NCI-H2029 (cell line): ENCODE measurements around the gene CCP110.
A peak's percentile ranks its signal among the peaks of the same experiment; 100 is the strongest.

Source experiments
- DNase-seq: peaks from one replicate; lab custom pipeline; 2025; lab: John Stamatoyannopoulos, UW

CCP110 gene, protein sequence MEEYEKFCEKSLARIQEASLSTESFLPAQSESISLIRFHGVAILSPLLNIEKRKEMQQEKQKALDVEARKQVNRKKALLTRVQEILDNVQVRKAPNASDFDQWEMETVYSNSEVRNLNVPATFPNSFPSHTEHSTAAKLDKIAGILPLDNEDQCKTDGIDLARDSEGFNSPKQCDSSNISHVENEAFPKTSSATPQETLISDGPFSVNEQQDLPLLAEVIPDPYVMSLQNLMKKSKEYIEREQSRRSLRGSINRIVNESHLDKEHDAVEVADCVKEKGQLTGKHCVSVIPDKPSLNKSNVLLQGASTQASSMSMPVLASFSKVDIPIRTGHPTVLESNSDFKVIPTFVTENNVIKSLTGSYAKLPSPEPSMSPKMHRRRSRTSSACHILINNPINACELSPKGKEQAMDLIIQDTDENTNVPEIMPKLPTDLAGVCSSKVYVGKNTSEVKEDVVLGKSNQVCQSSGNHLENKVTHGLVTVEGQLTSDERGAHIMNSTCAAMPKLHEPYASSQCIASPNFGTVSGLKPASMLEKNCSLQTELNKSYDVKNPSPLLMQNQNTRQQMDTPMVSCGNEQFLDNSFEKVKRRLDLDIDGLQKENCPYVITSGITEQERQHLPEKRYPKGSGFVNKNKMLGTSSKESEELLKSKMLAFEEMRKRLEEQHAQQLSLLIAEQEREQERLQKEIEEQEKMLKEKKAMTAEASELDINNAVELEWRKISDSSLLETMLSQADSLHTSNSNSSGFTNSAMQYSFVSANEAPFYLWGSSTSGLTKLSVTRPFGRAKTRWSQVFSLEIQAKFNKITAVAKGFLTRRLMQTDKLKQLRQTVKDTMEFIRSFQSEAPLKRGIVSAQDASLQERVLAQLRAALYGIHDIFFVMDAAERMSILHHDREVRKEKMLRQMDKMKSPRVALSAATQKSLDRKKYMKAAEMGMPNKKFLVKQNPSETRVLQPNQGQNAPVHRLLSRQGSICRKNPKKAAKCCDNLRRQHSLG

DNA sequence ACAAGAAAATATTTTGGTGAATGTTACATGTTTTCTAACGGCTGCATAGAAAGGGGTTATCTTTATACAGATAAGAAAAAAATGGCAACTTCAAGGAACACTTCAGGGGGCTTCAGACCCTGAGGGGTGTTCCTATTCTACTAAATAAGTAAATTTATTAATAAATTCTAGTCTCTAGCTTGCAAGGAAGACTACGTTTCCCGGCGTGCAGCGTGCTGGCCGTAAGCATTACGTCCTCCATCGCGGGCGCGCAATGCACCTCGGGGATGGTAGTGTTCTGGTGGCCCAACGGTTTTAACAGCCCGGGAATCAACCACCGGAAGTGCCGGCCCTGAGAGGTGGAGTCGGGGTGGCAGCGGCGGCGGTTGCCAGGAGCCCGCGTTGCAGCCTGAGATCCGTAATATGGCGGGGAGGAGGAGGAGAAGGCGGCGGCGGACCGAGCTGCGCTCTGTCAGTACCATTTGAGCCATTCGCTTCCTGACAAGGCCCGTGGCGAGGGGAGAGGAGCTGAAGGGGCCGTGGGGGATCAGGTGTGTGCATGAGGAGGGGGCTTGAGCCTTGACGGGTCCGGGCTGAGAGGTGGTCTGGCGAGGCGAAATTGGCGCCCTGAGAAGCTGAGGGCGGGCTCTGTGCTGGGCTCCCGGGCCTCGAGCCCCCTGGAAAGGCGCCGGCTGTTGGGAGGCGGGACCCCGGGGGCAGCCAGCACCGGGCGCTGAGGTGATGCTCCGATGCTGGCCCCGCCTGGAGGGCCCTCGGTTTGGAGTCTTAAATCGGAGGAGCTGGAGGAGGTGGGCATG lies at the start of gene CCP110:
Gene CCP110, plus strand, starts transcription at position 384 of the 797 bp plus-strand sequence. CDS start 3,940 bp downstream, outside the sequence.
- DNase-seq: peak; percentile 95

DNA sequence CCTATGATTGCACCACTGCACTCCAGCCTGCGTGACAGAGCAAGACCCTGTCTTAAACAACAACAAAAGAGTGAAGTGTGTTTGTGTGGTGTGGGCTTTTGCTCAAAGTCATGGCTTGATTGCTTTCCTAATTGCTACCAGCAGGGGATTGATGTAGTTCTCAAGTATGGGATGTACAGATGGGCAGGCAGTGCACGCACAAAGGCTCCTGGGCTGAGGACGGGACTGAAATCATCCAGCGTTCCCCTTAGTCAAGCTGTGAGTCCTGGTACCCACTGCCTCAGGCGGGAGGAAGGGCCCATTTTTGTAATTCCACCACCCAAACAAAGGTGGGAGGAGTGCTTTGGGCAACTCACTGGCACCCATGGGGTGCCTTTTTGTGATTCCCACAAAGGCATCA lies 49.1 kb upstream of the CCP110 start:
- DNase-seq: no peak

DNA sequence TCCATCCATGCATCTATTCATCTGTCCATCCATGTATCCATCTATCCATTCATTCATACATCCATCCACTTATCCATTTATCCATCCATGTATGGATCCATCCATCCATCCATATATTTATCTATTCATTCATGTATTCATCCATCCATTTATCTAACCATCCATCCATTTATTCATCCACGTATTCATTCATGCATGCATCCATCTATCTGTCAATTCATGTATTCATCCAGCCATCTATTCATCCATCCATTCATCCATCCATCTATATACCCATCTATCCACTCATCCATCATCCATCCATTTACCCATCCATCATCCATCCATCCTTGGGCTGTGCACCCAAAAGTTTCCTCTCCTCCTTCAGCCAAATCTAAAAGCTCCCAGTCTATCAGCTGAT lies 45.2 kb upstream of the CCP110 start:
- DNase-seq: no peak

DNA sequence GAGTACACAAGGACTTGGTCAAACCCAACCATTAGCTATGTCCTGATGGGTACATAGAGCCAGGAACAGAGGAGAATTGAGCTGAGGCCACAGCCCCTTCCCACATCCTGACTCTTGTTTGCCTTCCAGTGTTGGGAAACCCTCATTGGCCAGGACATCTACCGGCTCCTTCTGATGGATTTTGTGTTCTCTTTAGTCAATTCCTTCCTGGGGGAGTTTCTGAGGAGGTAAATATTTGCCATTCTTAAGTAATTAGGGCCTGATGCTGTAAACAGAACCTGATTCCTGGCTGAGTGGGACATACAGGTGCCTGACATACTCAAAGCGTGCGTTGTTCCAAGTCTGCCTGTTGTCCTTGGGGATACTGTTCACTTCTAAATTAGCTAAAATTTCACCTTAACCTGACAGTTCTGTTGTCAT lies 44.4 kb upstream of the CCP110 start:
- no peak for DNase-seq

DNA sequence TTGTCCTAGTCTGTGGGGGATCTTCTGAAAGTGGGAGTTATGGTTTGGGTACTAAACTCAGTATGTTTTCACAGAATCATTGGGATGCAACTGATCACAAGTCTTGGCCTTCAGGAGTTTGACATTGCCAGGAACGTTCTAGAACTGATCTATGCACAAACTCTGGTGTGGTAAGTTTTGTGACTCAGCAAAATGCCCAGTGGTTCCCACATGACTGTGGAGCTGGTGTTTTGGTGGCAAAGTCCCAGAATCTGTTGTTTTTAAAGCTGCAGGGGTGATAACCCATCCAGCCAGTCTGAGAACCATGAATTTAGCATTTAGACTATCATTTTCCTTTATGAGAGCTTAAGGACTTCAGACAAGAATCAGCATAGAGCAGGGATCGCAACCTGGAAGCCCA lies 42.4 kb upstream of the CCP110 start:
- DNase-seq: no peak

DNA sequence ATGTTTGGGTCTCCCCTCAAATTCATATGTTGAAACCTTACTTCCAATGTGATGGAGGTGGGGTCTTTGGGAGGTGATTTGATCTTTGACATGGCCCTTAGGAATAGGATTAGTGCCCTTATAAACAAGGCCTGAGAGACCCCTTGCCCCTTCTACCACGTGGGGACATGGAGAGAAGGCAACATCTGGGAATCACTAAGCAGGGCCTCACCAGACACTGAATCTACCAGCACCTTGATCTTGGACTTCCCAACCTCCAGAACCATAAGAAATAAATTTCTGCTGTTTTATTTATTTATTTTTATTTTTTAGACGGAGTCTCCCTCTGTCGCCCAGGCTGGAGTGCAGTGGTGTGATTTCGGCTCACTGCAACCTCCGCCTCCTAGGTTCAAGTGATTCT lies 42.0 kb upstream of the CCP110 start:
- no peak for DNase-seq

DNA sequence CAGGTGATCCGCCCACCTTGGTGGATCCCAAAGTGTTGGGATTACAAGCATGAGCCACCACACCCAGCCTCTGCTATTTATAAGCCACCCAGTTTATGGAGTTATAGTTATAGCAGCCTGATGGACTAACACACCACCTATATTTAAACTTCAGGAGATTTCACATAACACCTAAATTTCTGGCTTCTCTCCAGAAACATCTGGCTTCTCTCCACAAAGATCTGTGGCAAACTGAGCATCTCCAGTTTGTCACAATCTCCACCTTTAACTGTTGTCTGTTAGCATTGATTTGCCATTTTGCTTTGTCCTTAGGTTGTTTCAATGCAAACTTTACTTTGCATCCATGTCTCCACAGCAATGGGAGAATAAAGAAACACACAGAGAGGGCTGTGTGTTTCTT lies 41.5 kb upstream of the CCP110 start:
- no peak for DNase-seq

DNA sequence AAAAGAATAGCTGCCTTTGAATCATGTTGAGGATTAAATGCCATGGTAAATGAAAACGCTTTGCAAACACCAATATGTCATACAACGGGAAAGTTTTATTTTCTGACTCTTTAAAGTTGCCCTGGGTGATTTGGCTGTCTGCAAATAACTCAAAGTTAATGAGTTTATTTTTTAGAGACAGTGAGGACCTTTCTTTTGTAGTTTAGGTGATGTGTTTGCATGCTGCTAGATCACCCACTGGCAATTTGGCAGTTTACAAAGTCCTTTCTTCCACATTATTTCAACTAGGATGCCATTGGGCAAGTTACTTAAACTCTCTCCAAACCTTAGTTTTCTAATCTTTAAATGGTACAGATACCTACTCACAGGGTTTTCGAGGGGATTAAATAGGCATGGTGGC lies 39.6 kb upstream of the CCP110 start:
- DNase-seq: no peak

DNA sequence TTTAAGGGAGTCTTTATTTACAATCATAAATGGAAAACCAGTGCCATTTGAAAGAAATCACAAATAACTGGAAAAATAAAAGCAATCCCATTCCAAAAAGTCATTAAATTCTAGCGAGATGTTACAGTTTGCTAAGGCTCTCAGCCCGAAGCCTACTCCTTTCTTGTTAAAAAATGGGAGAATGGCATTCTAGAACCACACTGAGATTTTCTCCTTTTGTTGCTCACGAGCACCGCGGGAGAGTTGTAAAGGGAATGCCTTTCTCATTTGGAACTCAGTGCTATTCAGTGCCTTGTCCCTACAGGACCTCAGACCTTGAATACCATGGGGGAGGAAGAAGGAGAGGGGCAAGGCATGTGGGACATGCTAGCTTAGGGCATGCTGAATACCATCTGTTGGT lies 38.1 kb upstream of the CCP110 start:
- no peak for DNase-seq

DNA sequence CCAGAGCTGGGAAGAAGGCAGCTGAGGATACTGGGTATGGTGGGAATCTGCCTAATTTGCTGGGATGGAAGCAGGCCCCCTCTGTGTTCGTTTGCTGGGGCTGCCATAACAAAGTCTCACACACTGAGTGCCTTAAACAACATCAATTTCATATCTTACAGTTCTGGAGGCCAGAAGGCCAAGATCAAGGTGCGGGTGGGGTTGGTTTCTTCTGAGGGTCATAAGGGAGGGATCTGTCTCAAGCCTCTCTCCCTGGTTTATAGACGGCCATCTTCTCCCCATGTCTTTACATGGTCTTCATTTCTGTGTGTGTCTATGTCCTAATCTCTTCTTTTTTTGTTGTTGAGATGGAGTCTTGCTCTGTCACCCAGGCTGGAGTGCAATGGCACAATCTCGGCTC lies 37.7 kb upstream of the CCP110 start:
- no peak for DNase-seq

DNA sequence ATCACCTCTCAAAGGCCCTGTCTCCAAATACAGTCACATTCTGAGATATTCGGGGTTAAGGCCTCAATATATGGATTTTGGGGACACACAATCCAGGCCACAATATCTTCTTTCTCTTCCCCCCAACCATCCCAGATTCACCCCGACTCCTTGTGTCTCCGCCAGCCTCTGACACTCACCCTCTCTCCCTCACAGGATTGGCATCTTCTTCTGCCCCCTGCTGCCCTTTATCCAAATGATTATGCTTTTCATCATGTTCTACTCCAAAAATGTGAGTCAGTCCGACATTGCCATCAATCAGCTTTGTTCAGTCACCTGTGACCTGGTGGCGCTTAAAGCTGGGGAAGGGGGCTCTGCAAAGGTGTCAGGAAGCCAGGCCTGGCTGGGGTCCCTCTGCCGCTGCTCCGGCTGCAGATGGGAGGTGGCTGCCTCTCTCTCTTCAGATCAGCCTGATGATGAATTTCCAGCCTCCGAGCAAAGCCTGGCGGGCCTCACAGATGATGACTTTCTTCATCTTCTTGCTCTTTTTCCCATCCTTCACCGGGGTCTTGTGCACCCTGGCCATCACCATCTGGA lies 36.9 kb upstream of the CCP110 start:
- DNase-seq: no peak

DNA sequence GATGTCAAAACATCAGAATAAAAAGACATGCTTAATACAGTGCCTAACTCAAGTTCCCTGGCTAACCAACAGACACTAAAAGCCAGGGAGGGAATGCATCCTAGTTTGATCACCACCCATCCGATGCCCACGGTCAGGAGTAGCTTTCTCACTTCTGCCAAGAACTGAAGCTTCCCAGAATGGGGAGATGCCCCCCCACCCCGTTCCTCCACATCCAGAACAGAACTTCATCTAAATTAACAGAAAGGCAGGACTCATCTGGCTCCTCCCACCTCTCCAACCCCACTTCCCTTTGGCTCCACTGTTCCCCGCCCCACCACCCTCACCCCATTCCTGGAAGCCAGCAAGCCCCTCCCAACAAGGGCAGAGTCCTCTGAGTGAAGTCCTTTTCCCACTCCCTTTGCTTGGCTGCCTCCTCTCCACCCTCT lies 35.5 kb upstream of the CCP110 start:
- no peak for DNase-seq

DNA sequence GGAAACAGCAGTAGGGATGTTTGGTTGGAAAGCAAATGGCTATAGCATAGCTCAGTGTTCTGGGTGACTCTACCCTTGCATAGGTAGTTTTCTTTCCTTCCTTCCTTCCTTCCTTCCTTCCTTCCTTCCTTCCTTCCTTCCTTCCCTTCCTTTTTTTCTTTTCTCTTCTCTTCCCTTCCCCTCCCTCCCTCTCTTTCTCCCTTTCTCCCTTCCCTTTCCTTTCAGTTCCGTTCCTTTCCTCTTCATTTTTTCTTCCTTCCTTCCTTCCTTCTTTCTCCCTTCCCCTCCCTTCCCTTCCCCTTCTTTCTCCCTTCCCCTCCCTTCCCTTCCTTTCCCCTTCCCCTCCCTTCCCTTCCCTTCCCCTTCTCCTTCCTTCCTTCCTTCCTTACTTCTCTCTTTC lies 33.1 kb upstream of the CCP110 start:
- DNase-seq: no peak

DNA sequence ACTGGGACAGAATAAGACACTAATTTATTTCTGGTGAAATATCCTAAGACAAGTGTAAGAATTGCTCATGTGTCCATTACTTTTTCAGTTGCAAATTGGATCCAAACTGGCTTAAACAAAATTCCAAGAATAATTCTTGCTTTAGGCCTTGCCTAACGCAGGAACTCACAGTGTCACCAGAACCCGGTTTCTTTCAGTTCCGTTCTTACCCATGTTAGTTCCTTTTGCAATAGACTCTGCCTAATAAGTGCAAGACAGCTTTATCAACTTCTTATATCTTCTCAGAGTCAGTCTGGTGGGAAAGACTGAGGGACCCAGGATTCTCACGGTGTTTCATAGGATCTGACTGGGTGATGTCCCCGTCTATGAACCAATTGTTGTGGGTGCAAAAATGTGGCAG lies 26.6 kb upstream of the CCP110 start:
- DNase-seq: no peak

DNA sequence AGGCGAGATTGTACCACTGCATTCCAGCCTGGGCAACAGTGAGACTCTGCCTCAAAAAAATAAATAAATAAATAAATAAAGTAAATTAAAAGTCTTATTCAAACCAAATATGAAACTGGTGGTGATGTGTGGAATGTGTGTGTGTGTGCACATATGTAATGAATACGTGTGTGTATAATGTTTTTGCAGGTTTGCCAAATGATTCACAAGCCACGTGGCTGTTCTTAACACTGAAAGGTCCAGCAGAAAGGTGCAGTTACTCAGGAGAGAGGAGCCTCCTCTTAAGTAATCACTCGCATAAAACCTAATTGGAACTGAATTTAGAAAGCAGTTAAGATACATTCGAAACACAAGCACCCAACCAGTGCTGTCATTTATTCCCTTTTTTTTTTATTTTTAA lies 24.7 kb upstream of the CCP110 start:
- no peak for DNase-seq

DNA sequence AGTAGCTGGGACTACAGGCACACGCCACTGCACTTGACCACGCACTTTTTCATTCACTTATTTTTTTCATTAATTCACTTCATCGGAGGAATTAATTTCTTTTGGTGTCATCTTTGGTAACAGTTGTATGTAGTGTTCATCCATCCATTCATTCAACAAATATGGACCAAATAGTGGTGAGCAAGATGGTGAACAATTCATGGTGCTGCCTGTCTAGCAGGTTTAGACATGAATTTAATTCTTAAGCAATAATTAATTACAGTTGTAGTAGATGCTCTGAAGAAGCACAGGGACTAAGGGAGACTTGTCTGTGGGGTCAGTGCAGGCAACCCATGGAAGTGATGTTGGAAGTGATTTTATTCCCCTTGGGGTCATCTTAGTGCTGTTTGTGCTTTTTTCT lies 24.3 kb upstream of the CCP110 start:
- no peak for DNase-seq

DNA sequence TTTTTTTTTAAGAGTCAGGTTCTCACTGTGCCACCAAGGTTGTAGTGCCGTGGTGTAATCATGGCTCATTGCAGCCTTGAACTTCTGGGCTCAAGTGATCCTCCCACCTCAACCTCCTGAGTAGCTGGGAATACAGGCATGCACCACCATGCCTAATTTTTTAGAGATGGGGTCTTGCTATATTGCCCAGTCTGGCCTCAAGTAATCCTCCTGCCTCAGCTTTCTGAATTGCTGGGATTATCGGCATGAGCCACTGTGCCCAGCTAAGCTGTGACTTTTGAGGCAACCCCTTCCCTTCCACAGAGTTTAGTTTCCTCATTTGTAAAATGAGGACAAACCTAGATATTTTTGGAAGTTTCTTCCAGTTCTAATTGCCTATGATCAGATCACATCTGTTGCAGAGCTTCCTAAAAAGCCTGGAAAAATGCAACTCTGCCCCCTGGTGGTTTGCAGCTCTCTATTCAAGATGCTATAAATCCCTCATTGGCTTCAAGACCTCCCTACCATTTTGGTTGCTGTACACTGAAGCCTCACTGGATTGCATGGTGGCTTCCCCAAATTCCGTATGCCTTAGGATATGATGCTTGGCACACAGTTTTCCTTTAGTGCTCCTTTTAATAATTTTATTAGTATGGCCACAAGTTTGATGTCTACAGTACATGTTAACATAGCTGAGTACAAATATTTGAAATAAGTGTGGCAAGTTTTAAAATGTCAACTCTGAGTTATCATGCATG lies 21.2 kb upstream of the CCP110 start:
- peak; percentile 66 for DNase-seq

DNA sequence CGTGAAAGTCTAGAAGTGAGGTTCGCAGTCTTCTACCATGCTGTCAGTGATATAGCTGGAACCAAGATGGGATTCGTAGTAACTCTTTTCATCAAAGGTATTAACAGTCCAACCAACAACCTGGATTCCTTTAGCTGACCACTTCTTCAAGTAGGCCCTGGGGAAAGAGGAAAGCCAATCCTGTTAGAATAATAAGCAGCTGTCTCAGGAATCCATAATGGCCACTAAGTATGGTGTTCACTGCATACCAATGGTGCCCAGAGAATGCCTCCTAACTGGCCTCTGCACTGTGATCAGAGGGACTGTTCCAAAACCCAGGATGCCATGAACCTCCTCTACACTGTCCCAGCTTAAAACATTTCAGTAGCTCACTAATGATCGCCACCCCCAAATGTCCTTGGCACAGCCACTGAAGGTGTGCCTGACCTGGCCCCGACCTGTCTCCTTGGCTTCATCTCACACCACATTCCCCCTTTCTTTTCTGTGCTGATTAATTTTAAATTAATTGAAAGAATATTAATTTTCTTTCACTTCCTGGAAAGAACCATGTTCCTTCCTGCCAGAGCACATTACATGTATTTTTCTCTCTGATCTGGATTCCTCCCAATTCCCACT lies 20.2 kb upstream of the CCP110 start:
- DNase-seq: no peak

DNA sequence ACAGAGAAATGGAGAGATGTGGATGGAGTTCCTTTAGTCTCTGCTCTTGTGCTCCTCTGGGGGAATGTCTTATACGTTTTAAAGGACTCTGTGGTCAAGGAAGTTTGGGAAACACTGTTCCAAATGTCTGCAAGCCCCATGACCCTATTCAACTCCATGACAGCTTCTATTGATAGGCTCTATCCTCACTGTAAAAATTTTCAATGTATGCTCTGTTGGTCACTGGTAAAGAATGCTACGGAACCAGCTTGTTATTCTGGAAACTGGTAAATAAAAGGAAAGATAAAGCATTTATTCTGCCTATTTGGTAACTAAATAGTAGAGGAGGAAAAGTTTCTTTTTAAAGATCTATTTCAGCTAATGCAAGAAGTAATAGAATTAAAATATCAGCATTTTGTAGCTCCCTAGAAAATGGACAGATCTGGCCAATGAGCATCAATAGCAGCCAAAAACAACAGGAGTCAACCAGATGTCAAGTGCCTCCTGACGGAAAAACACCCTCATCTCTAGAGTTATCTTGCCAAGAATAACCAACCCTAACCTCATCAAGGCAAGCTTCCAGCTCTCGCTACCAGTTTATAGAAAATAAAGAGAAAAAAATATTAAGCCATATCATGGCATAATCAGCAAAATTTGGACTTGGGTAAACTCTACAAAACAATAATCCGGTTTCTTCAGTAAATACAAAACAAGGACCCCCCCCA lies 18.0 kb upstream of the CCP110 start:
- peak; percentile 88 for DNase-seq

DNA sequence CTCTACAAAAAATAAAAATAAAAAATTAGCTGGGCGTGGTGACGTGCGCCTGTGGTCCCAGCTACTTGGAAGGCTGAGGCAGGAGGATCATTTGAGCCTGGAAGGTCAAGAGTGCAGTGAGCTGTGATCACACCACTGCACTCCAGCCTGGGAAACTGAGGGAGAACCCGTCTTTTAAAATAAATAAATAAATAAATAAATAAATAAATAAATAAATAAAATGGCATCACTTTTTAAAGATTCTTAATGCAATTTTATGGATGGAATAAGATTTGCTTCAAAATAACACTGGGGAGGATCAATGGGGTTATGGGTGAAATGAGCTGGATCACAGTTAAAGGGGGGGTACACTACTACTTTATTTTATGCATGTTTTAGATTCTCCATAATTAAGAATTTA lies 16.8 kb upstream of the CCP110 start:
- no peak for DNase-seq
